Fibroblast of pulmonary artery (primary cell): ENCODE results near the gene MAP1LC3B.
"Not testable (repeated sequence)": the region's sequence is repeated elsewhere in the genome, so short reads cannot be mapped to it uniquely, and the experiment has no call there.

Experiments
- DNase-seq: peaks from one replicate; pipeline ENCODE4 v3.0.0-alpha.2; 2010; ENCODE audit warnings: low read depth
- H3K4me3 ChIP-seq: replicated peaks from 2 replicates; pipeline ENCODE4 v1.5.1; 2011; ENCODE audit warnings: low read depth, mild to moderate bottlenecking, control low read depth, low read length, moderate library complexity
- CTCF ChIP-seq: IDR thresholded peaks from 2 replicates; pipeline ENCODE4 v1.5.1; 2011; ENCODE audit warnings: mild to moderate bottlenecking, control low read depth, low read length, inconsistent platforms; ENCODE audit errors: missing control alignments

Gene MAP1LC3B

GRCh38 chr16:87382023-87382785, 9.9 kb upstream of the MAP1LC3B start:
- no peak for TF ChIP-seq CTCF
- peak overlapping the region; percentile 73 for H3K4me3 ChIP-seq
- DNase-seq, result no peak

GRCh38 chr16:87383505-87384161, 8.5 kb upstream of the MAP1LC3B start, which contains the start of gene FBXO31:
Gene FBXO31, minus strand, starts transcription at chr16:87383776. Its CDS starts 32 bp downstream, at chr16:87383744.
- H3K4me3 ChIP-seq, result peak within 1 kb of the TSS; percentile 73
- DNase-seq, result peak; percentile 87
- TF ChIP-seq CTCF, result no peak

GRCh38 chr16:87384162-87384874, 7.8 kb upstream of the MAP1LC3B start:
- peak overlapping the region; percentile 73 for H3K4me3 ChIP-seq
- TF ChIP-seq CTCF, result no peak
- no peak for DNase-seq

- not testable (repeated sequence) for DNase-seq
- peak overlapping the region; percentile 73 for H3K4me3 ChIP-seq
These were observed 7.3 kb upstream of the MAP1LC3B start for GRCh38 chr16:87384875-87385167.

- TF ChIP-seq CTCF, result no peak
- DNase-seq, result peak; percentile 100
- peak overlapping the region; percentile 13 for H3K4me3 ChIP-seq
These were observed 4.0 kb upstream of the MAP1LC3B start for GRCh38 chr16:87387942-87388817.

GRCh38 chr16:87388818-87389134, 3.4 kb upstream of the MAP1LC3B start:
- no peak overlapping the region for H3K4me3 ChIP-seq
- DNase-seq, result no peak
- no peak for TF ChIP-seq CTCF

GRCh38 chr16:87389245-87389644, 2.9 kb upstream of the MAP1LC3B start:
- no peak overlapping the region for H3K4me3 ChIP-seq
- DNase-seq, result no peak
- no peak for TF ChIP-seq CTCF

GRCh38 chr16:87389914-87390313, 2.2 kb upstream of the MAP1LC3B start:
- not testable (repeated sequence) for DNase-seq

More at GRCh38 chr16:87389914-87390313, 2.2 kb upstream of the MAP1LC3B start:
- H3K4me3 ChIP-seq, result not testable (repeated sequence)
